Stimulated activated CD8-positive, alpha-beta memory T cell treated with anti-CD3 and anti-CD28 coated beads, Interleukin-2, amount 100 ng/mL, for 48 hours (primary cell): Measurements from ENCODE around the gene DTNBP1.
"Not testable (repeated sequence)": the region's sequence is repeated elsewhere in the genome, so short reads cannot be mapped to it uniquely, and the experiment has no call there.

ENCODE experiments used
- DNase-seq, 2 donors: peaks; one replicate each; pipeline ENCODE4 v3.0.0-alpha.2; 2020; ENCODE audit warnings: low read depth in 2 of 2

DTNBP1 gene

GRCh38 chr6:15668918-15669317, 6.1 kb upstream of the DTNBP1 start:
- DNase-seq, result no peak

GRCh38 chr6:15666896-15667295, 4.1 kb upstream of the DTNBP1 start:
- not testable (repeated sequence) for DNase-seq

- DNase-seq, result no peak
Measured at GRCh38 chr6:15665237-15665636, 2.4 kb upstream of the DTNBP1 start.

GRCh38 chr6:15663130-15663871, 473 bp upstream of the DTNBP1 start:
- no peak for DNase-seq

GRCh38 chr6:15661853-15662325, 939 bp downstream of the DTNBP1 start:
- no peak for DNase-seq

GRCh38 chr6:15659181-15659580, 3.6 kb downstream of the DTNBP1 start:
- no peak for DNase-seq

- no peak for DNase-seq
Measured at GRCh38 chr6:15658181-15658744, 4.6 kb downstream of the DTNBP1 start.

GRCh38 chr6:15657290-15657689, 5.5 kb downstream of the DTNBP1 start:
- DNase-seq, result no peak

GRCh38 chr6:15656145-15656544, 6.7 kb downstream of the DTNBP1 start:
- DNase-seq, result no peak

- no peak for DNase-seq
Measured at GRCh38 chr6:15654250-15654649, 8.6 kb downstream of the DTNBP1 start.

GRCh38 chr6:15653581-15653980, 9.2 kb downstream of the DTNBP1 start:
- DNase-seq, result no peak

GRCh38 chr6:15650004-15650559, 12.7 kb downstream of the DTNBP1 start:
- DNase-seq, result not testable (repeated sequence)

GRCh38 chr6:15644904-15645303, 17.9 kb downstream of the DTNBP1 start:
- DNase-seq, result no peak

- DNase-seq, result no peak
Measured at GRCh38 chr6:15643542-15643941, 19.3 kb downstream of the DTNBP1 start.

GRCh38 chr6:15642276-15642675, 20.6 kb downstream of the DTNBP1 start:
- DNase-seq, result no peak

- no peak for DNase-seq
Measured at GRCh38 chr6:15638373-15638772, 24.5 kb downstream of the DTNBP1 start.

- DNase-seq, result no peak
Measured at GRCh38 chr6:15631432-15631831, 31.4 kb downstream of the DTNBP1 start.

GRCh38 chr6:15630202-15630601, 32.6 kb downstream of the DTNBP1 start:
- DNase-seq, result no peak

GRCh38 chr6:15629487-15629886, 33.3 kb downstream of the DTNBP1 start:
- no peak for DNase-seq

GRCh38 chr6:15628499-15629131, 34.2 kb downstream of the DTNBP1 start:
- peak; percentile 17 to 47 for DNase-seq

- DNase-seq, result no peak
Measured at GRCh38 chr6:15627821-15628220, 35.0 kb downstream of the DTNBP1 start.

- no peak for DNase-seq
Measured at GRCh38 chr6:15626878-15627674, 35.8 kb downstream of the DTNBP1 start.
